C4-2B (cell line): ENCODE measurements around the gene CDCA3.

Source experiments
- ZFX ChIP-seq: fragments of 450-650 bp; IDR thresholded peaks from 2 replicates; pipeline ENCODE4 v1.6.1; 2017
- TF ChIP-seq, protein P1 (sequence below): fragments of 450-650 bp; conservative IDR thresholded peaks from 2 replicates; pipeline ENCODE4 v1.5.1; 2017; ENCODE audit warnings: mild to moderate bottlenecking

- TF ChIP-seq, protein P1, sequence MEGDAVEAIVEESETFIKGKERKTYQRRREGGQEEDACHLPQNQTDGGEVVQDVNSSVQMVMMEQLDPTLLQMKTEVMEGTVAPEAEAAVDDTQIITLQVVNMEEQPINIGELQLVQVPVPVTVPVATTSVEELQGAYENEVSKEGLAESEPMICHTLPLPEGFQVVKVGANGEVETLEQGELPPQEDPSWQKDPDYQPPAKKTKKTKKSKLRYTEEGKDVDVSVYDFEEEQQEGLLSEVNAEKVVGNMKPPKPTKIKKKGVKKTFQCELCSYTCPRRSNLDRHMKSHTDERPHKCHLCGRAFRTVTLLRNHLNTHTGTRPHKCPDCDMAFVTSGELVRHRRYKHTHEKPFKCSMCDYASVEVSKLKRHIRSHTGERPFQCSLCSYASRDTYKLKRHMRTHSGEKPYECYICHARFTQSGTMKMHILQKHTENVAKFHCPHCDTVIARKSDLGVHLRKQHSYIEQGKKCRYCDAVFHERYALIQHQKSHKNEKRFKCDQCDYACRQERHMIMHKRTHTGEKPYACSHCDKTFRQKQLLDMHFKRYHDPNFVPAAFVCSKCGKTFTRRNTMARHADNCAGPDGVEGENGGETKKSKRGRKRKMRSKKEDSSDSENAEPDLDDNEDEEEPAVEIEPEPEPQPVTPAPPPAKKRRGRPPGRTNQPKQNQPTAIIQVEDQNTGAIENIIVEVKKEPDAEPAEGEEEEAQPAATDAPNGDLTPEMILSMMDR = no peak
- no peak for TF ChIP-seq ZFX
Measured at GRCh38 chr12:6855322-6855721, 4.2 kb upstream of the CDCA3 start.
